NCI-H128 (cell line): ENCODE data around the gene TH.

Experiments
- DNase-seq: peaks from one replicate; lab custom pipeline; 2025; ENCODE audit not compliant: unreplicated experiment; lab: John Stamatoyannopoulos, UW

Gene TH

GRCh38 chr11:2208691-2209369 is 37.2 kb upstream of the TH start:
- no peak for DNase-seq

GRCh38 chr11:2207773-2208621 is 36.4 kb upstream of the TH start:
- no peak for DNase-seq

DNA sequence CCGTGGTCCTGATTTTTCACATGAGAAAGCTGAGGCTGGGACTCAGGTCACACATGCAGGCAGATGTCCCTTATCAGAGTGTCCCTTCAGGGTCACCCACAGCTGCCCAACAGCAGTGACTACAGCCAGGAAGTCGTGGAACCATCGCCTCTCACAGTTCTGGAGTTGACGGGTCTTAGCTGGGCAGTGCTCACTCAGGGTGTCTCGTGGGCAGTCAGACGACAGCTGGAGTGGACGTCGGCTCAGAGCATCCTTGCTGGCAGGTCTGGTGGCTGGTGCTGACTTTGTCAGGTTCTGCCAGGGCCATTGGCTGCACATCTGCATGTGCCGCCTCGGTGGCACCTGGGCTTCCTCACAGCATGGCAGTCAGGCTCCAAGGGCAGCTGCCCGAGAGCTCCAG is 35.6 kb upstream of the TH start:
- no peak for DNase-seq

GRCh38 chr11:2205981-2206690 is 34.5 kb upstream of the TH start:
- no peak for DNase-seq

DNA sequence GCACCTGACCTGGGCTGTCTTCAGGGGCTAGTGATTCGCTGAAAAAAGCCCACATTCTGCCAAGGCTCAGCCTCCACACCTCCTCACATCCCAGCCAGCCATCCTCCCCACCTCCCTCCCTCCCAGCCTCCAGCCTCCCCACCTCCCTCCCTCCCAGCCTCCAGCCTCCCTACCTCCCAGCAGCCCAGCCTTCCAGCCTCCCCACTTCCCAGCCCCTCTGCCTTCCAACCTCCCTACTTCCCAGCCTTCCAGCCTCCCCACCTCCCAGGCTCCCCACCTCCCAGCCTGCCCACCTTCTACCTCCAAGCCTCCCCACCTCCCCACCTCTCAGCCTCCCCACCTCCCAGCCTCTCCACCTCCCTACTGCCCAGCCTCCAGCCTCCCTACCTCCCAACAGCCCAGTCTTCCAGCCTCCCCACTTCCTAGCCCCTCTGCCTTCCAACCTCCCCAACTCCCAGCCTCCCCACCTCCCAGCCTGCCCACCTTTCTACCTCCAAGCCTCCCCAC is 33.7 kb upstream of the TH start:
- no peak for DNase-seq

GRCh38 chr11:2204361-2205213 is 33.0 kb upstream of the TH start:
- DNase-seq, result no peak

- no peak for DNase-seq
These were observed 32.0 kb upstream of the TH start for GRCh38 chr11:2203440-2204259.

- no peak for DNase-seq
These were observed 31.4 kb upstream of the TH start for GRCh38 chr11:2202900-2203439.

DNA sequence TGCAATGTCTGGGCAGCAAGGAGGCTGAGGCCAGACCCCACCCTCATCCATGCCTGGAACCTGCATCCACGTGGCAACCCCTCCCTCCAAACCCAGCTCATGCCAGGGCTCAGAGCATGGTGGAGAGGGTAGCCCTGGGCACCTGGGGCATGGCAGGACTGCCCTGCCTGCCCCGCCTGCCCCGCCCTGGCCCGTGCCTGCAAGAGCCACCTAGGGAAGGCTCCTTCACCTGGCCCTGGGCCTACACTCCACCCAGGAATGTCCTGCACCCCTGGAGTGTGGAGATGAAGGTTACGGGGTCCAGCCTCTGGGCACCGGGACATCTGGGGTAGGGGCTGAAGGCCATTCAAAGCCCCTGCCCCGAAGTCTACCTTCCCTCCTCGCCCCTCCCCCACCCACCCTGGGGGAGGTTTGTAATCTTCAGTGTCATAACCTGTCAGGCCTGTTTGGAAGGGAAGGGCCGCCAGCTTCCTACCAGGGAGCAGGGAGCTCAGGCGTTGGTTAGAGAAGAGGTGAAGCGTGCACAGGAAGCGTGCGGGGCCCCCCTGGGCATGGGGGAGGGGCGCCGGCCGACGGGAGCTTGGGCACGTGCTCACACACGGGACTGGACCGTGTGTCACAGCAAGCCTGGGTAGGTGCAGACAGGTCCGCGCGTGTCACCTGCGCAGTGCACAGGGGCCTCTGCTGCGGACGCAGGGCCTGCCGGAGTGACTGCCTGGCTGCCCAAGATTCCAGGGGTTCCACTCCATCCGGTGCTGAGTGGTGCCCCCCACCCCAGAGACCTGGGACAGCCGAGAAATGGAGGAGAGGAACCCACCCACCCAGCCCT is 30.7 kb upstream of the TH start:
- no peak for DNase-seq

DNA sequence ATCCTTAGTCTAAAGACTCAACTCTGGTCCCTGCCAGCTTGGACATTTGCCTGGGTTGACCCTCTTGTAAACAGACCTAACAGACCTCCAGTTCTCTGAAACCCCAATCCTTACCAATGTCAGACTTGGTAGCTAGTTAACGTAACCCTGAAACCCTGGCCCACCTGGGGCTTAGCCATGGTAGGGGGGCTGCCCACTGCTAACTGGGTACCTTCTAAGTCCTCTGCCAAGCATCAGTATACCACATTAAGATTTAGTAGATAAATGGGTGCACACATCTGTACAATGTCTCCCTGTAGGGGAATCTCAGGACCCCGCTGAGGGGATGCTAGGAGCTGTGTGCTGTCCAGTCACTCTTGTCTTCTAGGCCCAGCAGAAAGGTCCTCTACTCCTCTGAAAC is 29.9 kb upstream of the TH start:
- DNase-seq, result no peak

DNA sequence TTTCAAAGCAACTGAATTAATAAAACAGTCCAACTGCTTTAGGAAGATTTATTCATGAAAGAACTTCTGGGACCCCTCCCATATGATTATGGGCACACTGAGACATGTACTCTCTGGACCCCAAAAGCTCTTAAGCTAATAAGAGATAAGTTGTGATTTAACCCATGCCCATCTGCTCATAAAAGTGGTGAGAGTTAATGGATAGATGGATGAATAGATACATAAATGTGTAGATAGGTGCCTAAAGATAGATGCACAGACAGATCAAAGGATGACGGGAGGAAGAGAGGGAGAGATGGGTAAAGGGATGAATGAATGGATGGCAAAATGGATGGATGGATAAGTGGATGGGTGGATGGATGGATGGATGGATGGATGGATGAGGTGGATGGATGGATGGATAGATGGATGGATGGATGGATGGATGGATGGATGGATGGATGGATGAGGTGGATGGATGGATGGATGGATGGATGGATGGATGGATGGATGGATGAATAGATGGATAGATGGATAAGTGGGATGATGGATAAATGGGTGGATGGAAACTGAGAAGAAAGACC is 29.4 kb upstream of the TH start:
- DNase-seq, result no peak

DNA sequence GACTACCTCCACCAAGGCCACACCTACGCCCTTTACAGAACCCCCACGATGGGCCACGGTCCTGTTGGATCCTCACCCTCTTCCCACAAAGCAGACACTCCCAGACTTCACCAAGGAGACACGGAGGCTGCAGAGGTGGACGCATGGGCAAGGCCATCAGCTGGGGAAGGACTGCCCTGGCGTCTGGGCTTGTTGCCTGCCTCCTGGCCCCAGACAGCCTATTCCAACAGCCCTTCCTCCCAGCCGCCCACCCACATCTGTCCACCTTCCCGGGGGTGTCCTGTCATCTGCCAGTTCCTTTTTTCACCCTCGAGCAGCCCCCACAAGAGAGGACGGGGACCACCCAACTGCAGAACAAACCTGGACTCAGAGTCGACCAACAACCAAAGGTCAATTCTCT is 28.9 kb upstream of the TH start:
- no peak for DNase-seq

DNA sequence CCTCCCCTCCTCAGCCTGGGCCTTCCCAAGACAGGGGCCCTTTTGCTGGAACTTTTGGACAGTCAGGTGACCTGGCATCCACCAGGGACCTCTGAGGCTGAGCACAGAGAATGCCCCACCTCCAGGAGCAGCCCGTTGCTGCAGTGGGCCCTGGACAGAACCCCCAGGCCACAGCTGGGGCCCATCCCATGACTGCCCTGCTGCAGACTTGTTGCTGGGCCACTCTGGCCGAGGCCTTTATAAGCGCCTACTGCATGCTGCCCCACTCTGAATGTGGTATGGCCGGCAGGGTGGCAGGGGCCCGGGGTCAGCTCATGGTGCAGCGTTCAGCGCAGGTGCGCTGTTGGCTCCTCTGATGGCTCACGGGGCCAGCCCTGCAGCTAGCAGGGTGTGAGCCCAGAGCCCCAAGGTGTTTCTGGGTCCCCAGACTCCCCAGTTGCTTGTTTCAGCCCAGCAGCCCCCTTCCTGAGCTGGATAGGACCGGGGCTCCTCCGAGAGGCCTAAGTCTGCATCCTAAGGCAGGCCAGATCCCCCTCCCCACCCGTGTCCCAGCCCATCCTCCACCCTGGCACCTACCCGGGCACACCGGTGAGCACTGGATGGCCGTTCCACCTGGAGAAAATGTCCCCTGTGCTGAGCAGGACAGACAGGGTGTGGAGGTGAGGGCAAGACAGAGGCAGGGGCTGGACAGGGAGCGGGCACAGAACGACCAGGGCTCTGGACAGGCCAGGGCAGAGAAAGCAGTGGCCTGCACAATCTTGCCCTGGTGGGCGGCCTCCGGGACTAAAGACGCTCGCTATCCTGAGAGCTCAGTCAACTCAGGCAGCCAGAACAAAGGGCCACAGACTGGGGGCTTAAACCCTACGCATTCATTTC is 28.1 kb upstream of the TH start:
- no peak for DNase-seq

DNA sequence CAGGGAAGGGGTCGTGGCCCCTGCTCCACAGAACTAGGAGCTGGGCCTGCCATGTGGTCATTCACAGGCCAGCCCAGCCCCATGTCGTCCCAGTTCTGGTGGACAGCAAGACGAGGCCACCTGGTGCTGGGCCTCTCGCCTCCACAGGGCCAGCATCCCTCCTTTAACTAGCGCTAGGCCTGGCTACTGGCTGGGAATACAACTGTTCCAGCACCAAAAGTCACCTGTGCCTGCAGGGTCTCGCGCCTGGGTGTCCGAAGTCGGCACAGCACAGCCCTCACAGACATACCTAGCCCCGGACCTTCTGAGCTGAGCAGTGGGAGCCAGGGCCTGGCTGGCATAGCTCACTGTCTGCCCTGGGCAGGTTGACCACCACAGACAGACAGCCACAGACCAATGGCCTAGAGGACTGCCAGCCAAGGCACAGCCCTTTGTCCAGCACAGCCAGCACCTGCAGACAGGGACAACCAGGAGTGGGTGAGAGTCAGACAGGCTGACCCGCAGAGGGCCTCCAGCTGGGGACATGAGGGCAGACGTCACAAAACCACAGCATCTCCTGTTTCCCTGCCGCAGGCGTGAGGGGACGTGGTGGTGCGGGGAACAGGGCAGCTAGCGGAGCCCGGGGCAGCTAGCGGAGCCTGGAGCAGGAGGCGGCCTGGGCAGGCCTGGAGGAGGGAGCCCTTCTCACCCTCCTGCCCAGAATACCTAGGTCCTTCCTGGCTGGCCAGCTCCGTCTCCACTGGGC is 27.2 kb upstream of the TH start:
- DNase-seq, result no peak

GRCh38 chr11:2197771-2198520 is 26.3 kb upstream of the TH start:
- DNase-seq, result no peak
